ENCODE measurements around the gene STAT5A.
"Not testable (repeated sequence)": the region's sequence is repeated elsewhere in the genome, so short reads cannot be mapped to it uniquely, and the experiment has no call there.

The STAT5A gene

DNA sequence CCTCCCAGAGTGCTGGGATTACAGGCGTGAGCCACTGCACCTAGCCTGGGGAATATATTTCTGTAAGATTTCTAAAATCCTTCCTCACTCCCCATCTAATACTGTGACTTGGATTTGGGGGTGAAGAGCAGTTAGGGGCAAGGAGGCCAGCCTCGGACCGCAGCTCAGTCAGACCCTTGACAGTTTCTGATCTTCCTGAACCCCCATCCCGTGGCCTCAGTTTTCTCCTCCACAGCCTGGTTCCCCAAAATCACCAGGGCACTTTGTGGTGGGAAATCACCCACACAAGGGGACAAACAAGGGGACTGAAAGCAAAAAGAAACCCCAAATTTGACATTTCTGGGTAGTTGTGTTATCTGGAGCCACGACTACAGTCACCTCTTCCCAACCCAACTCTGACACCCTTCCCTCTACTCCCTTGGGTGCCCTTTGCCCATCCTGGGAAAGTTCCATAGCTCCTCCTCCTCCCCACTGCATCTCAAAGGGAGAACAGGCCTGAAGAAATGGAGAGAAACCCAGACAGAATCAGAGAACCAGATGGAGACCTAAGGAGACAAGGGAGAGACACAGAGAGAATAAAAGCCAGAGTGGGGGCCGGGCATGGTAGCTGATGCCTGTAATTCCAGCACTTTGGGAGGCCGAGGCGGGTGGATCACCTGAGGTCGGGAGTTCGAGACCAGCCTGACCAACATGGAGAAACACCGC is 2.8 kb upstream of the STAT5A start:
- no peak for DNase-seq

DNA sequence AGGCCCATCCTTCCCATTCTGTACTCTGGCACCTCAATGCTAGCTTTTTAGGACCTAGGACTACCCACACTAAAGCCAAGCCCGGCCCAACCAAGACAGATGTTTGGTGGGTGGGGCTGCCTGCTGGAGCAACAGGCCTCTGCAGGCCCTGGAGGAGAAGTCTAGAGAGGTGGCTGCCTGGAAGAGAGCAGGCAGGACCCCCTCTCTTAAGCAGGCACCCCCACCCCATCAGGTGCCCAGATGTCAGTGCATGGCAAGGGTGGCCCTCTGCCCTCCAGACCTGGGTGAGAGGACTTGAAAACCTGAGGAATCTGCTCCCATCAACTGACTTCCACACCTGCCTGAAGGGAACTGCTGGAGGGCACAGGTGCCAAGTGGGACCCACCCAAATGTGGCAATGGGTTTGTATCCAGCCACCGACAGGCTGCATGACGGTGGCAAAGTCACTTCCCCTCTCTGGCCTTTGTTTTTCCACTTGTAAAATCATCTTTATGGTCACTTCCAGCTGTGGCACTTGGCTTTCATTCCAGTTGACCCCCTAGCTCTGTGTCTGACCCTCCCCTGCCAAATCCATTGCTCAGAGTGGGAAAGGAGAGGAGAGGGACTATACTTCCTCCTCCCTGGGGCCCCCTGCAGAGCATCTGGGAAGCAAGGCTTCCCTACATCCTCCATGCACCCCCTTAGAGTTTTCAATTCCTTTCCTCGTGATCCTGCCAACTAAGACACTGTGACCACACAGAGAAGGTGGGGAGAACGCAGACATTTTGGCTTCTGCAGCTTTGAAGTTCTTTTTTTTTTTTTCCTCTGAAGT is 1.7 kb upstream of the STAT5A start:
- DNase-seq: peak; percentile 50 to 52

DNA sequence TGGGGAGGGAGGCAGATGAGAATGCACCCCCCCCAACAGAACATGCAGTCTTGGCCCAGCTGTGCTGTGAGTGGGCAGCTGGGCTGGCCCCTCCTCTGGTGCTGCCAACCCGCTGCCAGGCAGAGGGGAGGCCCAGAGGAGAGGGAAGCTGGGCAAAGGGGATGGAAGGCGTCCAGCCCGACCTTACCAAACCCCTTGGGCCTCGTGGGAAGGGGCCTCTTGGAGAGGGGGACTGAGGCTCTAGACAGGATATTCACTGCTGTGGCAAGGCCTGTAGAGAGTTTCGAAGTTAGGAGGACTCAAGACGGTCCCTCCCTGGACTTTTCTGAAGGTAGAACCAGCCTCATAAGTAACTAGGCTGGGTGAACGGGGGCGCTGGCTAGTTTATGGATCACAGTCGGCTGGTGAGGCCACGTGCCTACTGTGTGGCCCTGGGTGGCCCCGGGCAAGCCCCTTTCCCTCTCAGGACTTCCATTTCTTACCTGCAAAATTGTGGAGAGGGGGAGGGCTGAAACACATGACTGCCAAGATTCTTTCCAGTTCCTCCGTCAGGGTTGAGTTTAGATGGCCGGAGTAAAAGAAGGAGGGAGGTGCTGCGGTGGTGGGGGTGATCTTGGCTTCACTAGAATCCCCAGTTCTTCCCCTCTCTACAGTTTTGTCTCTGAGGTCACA is 857 bp upstream of the STAT5A start:
- peak; percentile 58 to 70 for DNase-seq

DNA sequence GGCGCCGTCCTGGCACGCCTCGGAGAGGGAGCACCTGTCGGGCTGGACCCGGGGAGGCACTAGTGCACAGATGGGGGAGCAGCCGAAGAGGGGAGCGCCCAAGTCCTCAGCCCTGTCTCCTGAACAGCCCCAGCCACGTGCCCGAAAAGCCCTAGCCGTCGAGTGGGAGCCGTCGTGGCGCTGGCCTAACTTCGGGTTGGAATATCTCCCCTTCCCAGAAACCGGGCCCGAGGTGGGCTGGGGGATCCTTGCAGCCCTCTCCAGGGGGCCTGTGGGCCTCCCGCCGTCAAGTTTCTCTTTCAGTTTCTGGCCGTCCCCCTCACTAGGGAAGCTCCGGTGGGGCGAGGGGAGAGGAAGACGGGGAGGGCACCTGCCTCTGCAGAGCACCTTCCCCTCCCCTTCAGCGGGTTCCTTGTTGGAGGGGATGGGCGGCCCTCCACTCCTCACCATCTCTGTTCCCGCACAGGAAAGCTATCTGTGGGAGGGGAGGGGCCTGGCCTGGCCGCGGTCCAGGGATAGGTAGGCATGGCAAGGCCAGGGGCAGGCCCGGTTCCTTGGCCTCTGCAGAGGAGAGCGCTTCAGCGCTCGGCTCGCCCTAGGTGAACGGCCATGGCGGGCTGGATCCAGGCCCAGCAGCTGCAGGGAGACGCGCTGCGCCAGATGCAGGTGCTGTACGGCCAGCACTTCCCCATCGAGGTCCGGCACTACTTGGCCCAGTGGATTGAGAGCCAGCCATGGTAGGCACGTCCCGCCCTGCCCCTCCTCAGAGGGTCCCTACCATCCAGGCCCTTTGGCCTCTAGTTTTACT is 709 bp downstream of the STAT5A start:
- DNase-seq: peak in 1 of 2 donors; percentile 20

DNA sequence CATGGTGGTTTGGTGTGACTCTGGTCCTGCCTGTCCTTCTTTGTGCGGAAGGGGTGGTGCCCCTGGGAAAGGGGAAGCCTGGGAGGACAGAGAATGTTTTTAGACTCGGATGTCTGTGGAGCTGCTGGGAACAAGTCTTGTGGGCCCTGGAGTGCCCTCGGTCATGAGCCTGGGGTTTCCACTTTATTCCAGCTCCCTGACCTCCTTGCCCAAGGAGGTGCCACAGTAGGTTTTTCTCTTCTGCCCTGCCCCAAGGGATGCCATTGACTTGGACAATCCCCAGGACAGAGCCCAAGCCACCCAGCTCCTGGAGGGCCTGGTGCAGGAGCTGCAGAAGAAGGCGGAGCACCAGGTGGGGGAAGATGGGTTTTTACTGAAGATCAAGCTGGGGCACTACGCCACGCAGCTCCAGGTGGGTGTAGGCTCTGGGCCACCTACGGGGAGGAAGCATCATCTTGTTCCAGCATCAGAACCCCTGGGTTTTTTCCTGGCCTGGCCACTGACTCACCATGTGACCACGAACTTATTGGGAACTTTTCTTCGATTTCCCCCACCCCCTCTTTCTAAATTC is 1.4 kb downstream of the STAT5A start:
- peak; percentile 67 to 71 for DNase-seq

DNA sequence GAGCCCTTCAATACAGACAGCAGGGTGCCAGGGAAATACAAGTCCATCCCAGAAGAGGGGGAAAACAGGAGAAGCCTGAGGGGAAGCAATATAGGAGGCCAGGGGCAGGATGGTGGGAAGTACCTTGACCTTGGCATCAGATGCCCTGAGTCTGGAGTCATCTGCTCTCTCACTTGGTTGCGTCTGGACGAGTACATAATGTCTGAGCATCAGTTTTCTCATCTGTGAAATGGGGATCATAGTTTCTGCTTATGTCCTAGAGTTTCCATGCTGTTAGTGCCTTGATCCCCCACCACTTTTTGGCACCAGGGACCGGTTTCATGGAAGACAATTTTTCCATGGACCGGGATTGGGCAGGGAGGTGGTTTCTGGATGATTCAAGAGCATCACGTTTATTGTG is 2.3 kb downstream of the STAT5A start:
- no peak for DNase-seq

DNA sequence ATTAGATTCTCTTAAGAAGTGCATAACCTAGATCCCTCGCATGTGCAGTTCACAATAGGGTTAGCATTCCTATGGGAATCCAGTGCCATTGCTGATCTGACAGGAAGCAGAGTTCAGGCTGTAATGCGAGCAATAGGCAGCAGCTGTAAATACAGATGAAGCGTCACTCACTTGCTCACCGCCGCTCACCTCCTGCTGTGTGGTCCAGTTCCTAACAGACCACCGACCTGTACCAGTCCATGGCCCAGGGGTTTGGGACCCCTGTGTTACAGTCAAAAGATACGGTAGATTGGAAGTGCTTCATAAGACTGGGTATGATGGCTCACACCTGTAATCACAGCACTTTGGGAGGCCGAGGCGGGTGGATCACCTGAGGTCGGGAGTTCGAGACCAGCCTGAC is 2.8 kb downstream of the STAT5A start:
- no peak for DNase-seq

DNA sequence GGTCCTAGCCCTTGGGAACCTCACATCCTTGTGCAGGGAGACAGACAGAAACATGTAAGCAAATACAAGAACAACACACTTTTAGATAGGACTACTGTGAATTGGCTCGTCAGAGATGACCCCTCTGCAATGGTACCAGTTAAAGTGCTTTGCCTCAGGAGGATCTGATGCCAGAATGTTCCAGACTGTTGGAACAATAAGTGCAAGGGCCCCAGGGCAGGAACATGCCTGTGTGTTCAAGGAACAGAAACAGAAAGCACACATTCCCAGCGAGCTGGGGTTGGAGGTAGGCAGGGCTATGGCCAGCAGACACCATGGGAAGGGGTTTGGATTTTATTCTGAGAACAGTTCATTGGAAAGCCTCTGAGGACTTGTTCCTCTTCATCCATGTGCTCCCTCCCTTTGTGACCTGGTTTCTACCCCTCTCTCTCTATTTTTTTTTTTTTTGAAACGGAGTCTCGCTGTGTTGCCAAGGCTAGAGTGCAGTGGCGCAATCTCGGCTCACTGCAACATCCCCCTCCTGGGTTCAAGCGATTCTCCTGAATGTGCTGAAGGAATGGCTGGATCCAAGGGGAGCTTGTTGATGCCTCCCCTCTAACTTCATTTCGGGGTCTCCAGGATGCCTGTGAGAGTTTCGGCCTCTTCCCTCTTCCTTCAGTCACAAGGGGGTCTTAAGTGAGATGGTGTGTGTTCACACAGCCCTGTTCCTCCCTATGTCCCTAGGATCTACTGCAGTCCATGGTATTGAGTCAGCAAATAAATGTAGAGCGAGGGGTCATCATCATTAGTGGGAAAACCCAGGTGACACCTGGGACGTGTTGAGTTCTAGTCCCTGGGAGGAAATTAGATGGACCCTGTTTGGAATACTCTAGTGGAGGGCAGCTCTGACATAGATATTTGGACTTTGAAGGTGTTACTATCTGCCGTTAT is 6.4 kb downstream of the STAT5A start:
- no peak for DNase-seq

DNA sequence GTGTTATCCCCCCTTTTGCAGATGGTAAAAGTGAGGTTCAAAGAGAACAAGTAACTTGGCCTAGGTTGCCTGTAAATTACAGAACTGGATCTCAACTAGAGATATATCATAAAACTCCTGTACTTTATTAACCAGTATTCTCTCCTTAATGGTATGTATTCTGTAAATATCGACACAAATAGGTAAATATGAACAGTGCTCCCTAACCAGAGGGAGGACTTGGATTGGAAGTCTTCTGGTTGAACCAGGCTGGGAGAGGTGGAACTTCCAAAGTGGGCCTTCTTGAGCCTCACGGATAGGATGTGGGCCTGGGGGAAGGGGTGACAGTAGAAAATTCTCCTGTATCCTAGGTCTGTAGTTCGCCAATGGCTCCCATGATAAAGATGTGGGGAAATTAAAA is 7.7 kb downstream of the STAT5A start:
- DNase-seq: no peak

DNA sequence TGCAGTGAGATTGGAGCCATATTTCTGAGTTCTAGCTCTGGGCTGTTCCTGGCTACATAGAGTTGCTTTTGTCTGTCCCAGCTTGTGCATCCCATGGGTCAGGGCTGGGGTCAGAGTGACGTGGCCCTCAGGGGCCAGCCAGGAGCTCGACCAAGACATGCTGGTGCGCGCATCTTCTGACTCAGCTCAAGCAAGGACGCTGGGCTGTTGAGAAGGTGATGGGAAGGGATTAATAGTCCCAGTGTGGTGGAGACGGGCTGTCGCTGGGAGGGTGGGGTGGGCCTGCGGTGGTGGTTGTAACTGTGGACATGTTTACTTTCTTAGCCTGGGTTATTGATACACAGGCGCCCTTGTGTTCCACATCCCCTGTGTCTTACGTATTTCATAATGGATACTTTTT is 9.5 kb downstream of the STAT5A start:
- not testable (repeated sequence) for DNase-seq

DNA sequence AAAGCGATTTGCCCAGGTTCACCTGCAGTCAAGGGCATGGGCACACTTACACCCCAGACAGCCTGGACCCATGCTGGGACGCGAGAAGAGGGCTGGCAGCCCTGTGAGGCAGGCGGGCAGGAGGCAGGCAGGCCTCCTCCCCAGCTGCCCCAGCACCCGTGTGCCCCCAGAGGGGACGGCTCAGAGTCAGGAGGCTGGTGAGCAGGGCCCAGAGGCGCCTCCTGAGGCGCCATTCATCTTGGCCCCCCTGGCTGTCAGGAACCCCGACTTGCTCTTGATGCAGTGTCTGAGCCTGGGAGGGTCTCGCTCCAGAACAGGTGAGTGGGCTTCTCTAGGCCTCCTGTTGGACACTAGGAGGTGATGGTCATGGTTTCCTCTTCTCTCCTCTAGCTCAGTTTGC is 11.1 kb downstream of the STAT5A start:
- not testable (repeated sequence) for DNase-seq

DNA sequence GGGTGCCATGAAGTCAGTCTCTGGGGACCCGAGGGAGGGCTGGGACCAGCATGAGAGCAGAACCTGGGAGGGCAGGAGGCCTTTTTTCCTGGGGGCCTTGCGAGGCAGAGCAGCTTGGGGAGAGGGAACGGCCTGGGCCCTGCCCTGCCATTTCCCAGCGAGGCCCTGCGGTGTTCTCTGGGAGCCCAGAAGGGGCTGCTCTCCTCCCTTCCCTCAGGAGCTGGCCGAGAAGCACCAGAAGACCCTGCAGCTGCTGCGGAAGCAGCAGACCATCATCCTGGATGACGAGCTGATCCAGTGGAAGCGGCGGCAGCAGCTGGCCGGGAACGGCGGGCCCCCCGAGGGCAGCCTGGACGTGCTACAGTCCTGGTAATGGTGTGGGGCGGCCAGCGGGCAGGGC is 11.6 kb downstream of the STAT5A start:
- DNase-seq: not testable (repeated sequence)

DNA sequence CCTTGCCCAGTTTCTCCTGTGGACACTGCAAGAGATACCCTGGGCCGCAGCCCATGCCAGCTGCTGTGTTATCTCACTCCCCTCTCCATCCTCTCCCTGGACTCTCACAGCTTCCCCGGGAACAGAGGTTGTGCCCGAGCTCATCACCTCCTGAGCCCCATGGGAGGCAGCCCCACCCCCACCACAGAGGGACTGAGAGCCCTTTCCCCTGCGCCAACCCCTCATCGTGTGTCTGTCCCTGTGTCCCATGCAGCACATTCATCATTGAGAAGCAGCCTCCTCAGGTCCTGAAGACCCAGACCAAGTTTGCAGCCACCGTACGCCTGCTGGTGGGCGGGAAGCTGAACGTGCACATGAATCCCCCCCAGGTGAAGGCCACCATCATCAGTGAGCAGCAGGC is 12.7 kb downstream of the STAT5A start:
- DNase-seq: no peak

DNA sequence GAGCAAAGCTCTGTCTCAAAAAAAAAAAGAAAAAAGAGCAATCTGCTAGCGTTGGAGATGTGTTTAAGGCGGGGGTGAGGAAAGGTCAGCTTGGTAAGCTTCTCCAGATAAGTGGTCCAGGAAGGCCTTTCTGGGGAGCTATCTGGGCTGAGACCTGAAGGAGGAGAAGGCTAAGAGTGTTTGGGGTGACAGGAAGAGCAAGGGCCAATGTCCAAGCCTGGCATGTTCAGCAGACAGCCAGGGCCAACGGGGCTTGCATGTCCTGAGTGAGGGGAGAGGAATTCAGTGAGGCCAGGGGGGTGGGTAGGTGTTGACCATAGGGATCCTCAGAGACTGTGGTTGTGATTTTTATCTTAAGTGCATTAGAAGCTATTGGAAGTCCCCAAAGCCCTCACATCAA is 15.4 kb downstream of the STAT5A start:
- DNase-seq: no peak

DNA sequence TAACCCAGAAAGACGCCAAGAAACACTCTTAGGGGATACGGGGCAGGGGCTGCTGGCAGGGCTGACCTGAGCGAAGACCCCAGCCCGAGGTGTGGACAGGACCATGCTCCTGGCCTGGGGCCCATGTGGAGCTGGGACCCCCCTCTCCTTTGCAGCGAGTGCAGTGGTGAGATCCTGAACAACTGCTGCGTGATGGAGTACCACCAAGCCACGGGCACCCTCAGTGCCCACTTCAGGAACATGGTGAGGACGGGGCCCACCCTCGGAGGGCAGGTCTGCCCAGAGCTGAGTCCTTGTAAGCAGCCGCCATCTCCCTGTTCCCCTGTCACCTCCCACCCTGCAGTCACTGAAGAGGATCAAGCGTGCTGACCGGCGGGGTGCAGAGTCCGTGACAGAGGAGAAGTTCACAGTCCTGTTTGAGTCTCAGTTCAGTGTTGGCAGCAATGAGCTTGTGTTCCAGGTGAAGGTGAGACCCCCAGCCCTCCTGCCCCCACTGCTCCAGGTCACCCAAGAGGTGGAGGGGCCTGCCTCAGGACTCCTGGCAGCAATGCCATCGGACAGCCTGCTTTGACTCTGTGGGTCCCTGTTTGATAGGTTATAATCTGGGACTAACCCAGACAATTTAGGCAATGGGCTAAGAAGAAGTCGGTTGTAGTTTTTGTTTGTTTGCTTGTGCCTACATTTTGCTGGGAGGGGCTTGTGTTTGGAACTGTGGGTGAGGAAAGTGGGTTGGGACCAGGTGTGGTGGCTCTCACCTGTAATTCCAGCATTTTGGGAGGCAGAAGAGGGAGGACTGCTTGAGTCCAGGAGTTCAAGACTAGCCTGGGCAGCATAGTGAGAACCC is 16.1 kb downstream of the STAT5A start:
- no peak for DNase-seq

DNA sequence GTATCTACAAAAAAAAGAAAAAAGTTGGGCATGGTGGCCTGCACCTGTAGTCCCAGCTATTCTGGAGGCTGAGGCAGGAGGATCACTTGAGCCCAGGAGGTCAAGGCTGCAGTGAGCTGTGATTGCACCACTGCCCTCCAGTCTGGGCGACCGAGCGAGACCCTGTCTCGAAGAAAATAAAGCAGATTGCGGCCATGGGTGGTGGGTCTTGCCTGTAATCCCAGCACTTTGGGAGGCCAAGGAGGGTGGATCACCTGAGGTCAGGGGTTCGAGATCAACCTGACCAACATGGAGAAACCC is 16.7 kb downstream of the STAT5A start:
- DNase-seq: not testable (repeated sequence)

DNA sequence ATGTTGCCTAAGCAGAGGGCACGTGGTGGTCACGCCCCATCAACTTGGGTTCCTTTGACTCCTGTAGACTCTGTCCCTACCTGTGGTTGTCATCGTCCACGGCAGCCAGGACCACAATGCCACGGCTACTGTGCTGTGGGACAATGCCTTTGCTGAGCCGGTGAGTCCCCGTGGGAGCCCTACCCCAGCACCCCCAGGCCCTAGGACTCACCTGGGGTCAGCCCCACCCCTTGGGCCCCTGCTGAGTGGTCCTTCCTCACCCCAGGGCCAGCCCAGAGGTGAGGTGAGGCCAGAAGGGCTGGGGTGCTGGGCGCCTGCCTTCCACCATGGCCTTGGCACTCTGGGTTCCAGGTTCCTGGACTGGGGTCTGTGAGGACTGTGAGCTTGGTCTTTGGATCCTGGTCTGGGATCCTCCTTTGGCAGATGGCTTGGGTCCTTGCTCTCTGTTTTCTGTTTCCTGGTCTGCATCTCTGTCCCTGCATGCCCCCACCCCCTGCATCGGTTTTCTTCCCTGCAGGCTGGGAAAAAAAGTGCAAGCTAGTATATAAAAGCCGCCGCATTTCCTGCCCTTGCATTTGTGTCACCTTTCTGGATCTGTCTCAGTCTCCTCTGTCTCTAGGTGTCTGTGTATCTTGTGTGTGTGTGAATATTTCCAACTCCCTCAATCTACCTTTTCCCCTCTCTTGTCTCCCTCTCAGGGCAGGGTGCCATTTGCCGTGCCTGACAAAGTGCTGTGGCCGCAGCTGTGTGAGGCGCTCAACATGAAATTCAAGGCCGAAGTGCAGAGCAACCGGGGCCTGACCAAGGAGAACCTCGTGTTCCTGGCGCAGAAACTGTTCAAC is 17.5 kb downstream of the STAT5A start:
- no peak for DNase-seq

DNA sequence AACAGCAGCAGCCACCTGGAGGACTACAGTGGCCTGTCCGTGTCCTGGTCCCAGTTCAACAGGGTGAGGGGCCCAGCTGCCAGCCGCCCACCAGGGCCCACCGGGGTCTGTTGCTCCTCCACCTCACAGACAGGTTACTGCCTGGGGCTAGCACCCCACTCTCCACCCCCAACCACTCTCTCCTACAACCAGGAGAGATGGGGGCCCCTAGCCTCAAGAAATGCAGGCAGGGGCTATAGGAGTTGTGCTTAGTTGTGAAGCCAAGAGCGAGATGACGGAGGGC is 18.0 kb downstream of the STAT5A start:
- no peak for DNase-seq

DNA sequence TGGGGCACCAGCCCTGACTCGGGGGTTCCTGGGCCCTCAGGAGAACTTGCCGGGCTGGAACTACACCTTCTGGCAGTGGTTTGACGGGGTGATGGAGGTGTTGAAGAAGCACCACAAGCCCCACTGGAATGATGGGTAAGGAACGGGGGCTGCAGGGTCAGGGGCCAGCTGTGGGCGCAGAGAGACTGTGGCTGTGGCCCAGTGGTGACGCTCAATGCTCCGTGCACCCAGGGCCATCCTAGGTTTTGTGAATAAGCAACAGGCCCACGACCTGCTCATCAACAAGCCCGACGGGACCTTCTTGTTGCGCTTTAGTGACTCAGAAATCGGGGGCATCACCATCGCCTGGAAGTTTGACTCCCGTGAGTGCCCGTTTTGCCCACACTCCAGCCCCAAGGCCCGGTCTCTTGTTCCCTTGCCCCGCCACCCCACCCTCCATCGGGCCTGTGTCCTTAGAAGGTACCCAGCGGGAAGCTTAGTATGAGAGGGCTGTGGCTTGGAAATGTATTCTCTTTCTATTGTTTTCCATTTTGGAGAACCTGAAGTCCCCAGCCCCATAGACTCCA is 19.1 kb downstream of the STAT5A start:
- DNase-seq: no peak

All from inflammatory macrophage (primary cell).